Mammary epithelial cell (primary cell): ENCODE measurements around the gene TMC6.

Experiments
- CTCF ChIP-seq, 2 donors: IDR thresholded peaks in 1 of 2; conservative IDR thresholded peaks in 1 of 2; 2 replicates each; pipeline ENCODE4 v1.5.1; 2011 to 2012; ENCODE audit warnings: inconsistent platforms in 2 of 2, low read length in 2 of 2, mild to moderate bottlenecking in 2 of 2, control low read depth in 1 of 2, low read depth in 1 of 2; ENCODE audit not compliant: insufficient read depth in 1 of 2; ENCODE audit errors: extremely low read depth in 1 of 2
- EZH2 ChIP-seq: IDR thresholded peaks from 2 replicates; pipeline ENCODE4 v1.6.1; 2012; ENCODE audit warnings: low read length, inconsistent platforms, borderline replicate concordance

- no peak for TF ChIP-seq CTCF (conservative IDR thresholded peaks at IDR 0.05 in 1 of 2, IDR thresholded peaks at IDR 0.05 in 1 of 2; ENCODE audit: extremely low read depth in 1 of 2, insufficient read depth in 1 of 2, low read depth in 1 of 2, low read length in 2 of 2)
- no peak for TF ChIP-seq EZH2
Measured at GRCh38 chr17:78126895-78127238, 1.7 kb downstream of the TMC6 start.
